Activated CD4-positive, alpha-beta T cell treated with anti-CD3 and anti-CD28 coated beads, Interleukin-2, amount 10 ng/mL, durations not matched to agents 7 days and 5 days (primary cell): Measurements from ENCODE around the gene CACNA1S. TPM values are rescaled to one million over a fixed set of nuclear protein-coding genes. Genes with fewer than 3 reads are reported as not detected.

ENCODE experiments used
- CTCF ChIA-PET: fragments of 350-600 bp; sonication (Branson Sonifier 250); formaldehyde crosslinking; loops from one replicate; lab custom pipeline; 2021; ENCODE audit warnings: antibody characterized with exemption; lab: Charles Lee
- POLR2A ChIA-PET: fragments of 350-600 bp; sonication (Branson Sonifier 250); formaldehyde crosslinking; loops from one replicate; lab custom pipeline; 2021; ENCODE audit warnings: antibody characterized with exemption; lab: Charles Lee
- DNase-seq: peaks from one replicate; pipeline ENCODE4 v3.0.0-alpha.2; 2020
- H3K27ac Mint-ChIP-seq: one replicate; pipeline ENCODE4 v1.8.0; 2021; ENCODE audit warnings: mild to moderate bottlenecking, moderate library complexity, mixed read lengths
- H3K27me3 Mint-ChIP-seq: one replicate; pipeline ENCODE4 v1.8.0; 2021; ENCODE audit warnings: mixed read lengths
- H3K36me3 Mint-ChIP-seq: one replicate; pipeline ENCODE4 v1.8.0; 2021; ENCODE audit warnings: low read depth, mixed read lengths
- H3K4me1 Mint-ChIP-seq: one replicate; pipeline ENCODE4 v1.8.0; 2021; ENCODE audit warnings: mixed read lengths
- H3K4me3 Mint-ChIP-seq: one replicate; pipeline ENCODE4 v1.8.0; 2021; ENCODE audit warnings: mild to moderate bottlenecking, moderate library complexity, mixed read lengths
- H3K9me3 Mint-ChIP-seq: one replicate; pipeline ENCODE4 v1.8.0; 2021; ENCODE audit warnings: mixed read lengths
- total RNA-seq, 2 experiments: library from RNA; stranded (reverse); gene quantifications; one replicate each; pipeline ENCODE4 v1.2.3, GENCODE V29; 2021

CACNA1S gene
- total RNA-seq, 2 experiments from 2014 or later: not detected

DNA sequence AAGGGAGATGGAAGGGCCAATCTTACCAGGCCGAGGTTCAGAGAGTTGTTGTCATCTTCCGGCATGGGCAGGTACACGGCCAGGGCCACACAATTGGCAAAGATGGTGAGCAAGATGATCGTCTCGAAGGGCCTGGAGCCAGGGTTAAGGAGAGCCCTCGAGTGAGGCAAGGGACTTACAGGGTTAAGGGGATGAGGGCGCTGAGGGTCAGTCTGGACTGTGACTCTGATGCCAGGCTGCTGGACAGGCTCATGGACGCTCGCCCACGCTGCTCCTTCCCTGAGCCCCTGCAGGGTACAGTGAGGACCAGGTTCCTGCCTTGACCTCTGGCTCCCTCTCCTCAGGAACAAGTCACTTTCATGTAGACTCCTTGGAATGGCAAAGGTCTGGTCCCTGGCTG is 2.1 kb downstream of the CACNA1S start:
- no peak for DNase-seq
- no peak overlapping the region for H3K27ac Mint-ChIP-seq
- peaks cover 12% of the 10 kb centered on the region for H3K27me3 Mint-ChIP-seq
- no peak overlapping the region for H3K4me3 Mint-ChIP-seq
- H3K9me3 Mint-ChIP-seq: no peaks in the 10 kb centered on the region
- ChIA-PET CTCF (interaction anchor here (0.6 to 1.1 kb wide), 2 partner anchors 36 to 1175 kb away, joined by 3 to 6 read pairs; no protein-coding TSS in a partner anchor), POLR2A (no interaction called here)
- H3K36me3 Mint-ChIP-seq: no peaks in the 10 kb centered on the region
- H3K4me1 Mint-ChIP-seq: peaks cover 5% of the 10 kb centered on the region

DNA sequence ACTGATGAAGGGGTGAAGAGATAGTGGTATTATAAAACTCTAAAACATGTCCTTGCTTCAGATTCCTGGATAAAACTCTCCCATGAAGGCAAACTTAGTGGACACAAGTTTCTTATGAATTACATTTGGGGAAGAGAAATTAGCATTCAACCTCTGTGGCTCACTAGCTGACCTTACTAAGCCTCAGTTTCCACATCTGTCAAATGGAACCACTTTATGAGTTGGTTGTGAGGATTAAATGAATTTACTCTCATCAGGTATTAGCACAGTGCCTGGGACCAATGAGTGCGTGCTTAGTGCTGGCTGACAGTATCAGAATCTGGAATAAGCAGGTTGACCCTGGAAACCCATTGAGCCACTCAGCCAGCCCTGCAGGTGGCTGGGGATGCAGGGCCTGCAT is 2.6 kb downstream of the CACNA1S start:
- peaks cover 5% of the 10 kb centered on the region for H3K4me1 Mint-ChIP-seq
- ChIA-PET CTCF (interaction anchor here (1.1 to 3.2 kb wide), 3 partner anchors 9 to 67 kb away, joined by 3 to 12 read pairs (median 4); no protein-coding TSS in a partner anchor), POLR2A (no interaction called here)
- no peaks in the 10 kb centered on the region for H3K36me3 Mint-ChIP-seq
- no peaks in the 10 kb centered on the region for H3K9me3 Mint-ChIP-seq
- no peak overlapping the region for H3K27ac Mint-ChIP-seq
- peaks cover 12% of the 10 kb centered on the region for H3K27me3 Mint-ChIP-seq
- no peak overlapping the region for H3K4me3 Mint-ChIP-seq
- DNase-seq: no peak

DNA sequence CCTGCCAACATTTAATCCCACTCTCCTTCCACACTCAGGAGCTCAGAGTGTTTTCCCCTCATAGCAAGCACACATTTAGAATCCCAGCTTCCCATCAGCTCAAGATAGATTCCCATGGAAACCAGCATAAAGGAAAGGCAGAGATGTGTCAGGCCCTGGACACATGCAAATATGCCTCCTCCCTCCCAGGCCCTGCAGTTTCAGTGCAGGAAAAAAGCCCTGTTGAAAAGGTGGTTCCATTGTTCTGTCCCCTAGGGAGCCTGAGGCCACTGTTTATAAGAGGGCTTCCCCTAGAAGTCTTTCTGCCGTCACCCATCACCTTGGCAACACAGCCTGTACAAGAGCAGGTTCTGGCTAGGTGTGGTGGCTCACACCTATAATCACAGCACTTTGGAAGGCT is 3.6 kb downstream of the CACNA1S start:
- peaks cover 6% of the 10 kb centered on the region for H3K27me3 Mint-ChIP-seq
- no peaks in the 10 kb centered on the region for H3K36me3 Mint-ChIP-seq
- H3K9me3 Mint-ChIP-seq: no peaks in the 10 kb centered on the region
- H3K4me3 Mint-ChIP-seq: no peak overlapping the region
- ChIA-PET POLR2A (no interaction called here), CTCF (interaction anchor here (1.5 to 3.2 kb wide), 3 partner anchors 10 to 66 kb away, joined by 3 to 12 read pairs (median 4); no protein-coding TSS in a partner anchor)
- no peak overlapping the region for H3K27ac Mint-ChIP-seq
- no peak for DNase-seq
- H3K4me1 Mint-ChIP-seq: no peaks in the 10 kb centered on the region

DNA sequence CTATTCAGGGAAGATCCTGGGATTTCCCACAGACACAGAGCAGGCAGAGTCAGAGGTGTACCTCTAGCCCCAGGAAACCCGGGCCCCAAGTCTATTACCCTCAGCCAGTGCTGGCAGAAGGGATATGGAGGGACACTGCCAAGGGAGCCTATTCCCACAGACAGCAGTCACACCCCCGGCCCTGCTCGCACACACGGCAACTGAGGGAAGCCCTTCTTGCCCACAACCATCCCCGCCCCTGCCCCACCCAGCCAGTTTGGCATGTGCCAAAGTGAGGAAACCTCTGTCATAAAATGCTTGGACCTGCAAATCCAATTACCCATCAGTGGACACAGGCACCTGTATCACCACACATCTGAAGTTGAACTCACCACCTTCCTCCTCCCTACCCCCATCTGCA is 6.5 kb downstream of the CACNA1S start:
- no peak for DNase-seq
- ChIA-PET CTCF (no interaction called here), POLR2A (no interaction called here)
- H3K4me1 Mint-ChIP-seq: no peaks in the 10 kb centered on the region
- H3K27me3 Mint-ChIP-seq: no peaks in the 10 kb centered on the region
- no peak overlapping the region for H3K27ac Mint-ChIP-seq
- no peaks in the 10 kb centered on the region for H3K9me3 Mint-ChIP-seq
- H3K4me3 Mint-ChIP-seq: no peak overlapping the region
- no peaks in the 10 kb centered on the region for H3K36me3 Mint-ChIP-seq

DNA sequence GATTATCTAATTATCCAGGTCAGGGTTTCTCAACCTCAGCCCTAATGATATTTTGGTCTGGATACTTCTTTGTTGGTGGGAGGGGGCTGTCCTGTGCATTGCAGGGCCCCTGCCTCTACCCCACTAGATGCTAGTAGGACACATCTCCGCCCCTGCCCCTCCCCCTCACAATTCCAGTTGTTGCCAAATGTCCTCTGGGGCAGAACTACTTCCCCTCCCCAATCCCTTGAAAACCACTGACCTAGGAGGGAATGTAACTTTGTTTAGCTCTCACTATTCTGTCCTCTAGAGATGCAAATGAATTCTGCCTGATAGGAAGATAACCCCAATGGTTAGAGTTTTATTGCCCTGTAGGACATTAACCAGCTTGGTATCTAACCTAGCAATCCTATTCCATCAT is 8.1 kb downstream of the CACNA1S start:
- no peaks in the 10 kb centered on the region for H3K27me3 Mint-ChIP-seq
- H3K4me1 Mint-ChIP-seq: no peaks in the 10 kb centered on the region
- no peak overlapping the region for H3K4me3 Mint-ChIP-seq
- H3K9me3 Mint-ChIP-seq: no peaks in the 10 kb centered on the region
- H3K27ac Mint-ChIP-seq: no peak overlapping the region
- H3K36me3 Mint-ChIP-seq: no peaks in the 10 kb centered on the region
- ChIA-PET POLR2A (no interaction called here), CTCF (no interaction called here)
- no peak for DNase-seq

DNA sequence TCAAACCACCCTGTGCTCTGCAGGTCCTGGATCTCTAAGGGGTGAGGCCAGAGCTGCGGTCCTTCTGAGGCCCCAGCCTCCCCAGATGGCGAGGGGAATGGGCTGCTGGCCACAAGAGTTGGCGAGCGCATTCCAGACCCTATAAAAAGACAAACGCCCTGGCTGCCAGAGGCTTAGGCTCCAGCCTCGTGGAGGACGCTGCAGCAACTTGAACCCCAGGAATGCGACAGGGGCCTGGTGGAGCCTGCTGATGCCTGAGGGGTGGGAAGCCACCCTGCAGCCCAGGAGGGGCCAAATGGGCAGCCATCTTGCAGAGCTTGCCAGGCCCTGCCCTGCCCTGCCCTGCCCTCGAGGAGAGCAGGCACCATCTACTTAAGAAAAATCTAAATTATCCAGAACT is 8.6 kb downstream of the CACNA1S start:
- Mint-ChIP-seq H3K9me3 (no peaks in the 10 kb centered on the region), H3K36me3 (no peaks in the 10 kb centered on the region), H3K27ac (no peak overlapping the region), H3K4me1 (no peaks in the 10 kb centered on the region), H3K4me3 (no peak overlapping the region), H3K27me3 (no peaks in the 10 kb centered on the region)
- ChIA-PET CTCF (no interaction called here), POLR2A (no interaction called here)
- no peak for DNase-seq

DNA sequence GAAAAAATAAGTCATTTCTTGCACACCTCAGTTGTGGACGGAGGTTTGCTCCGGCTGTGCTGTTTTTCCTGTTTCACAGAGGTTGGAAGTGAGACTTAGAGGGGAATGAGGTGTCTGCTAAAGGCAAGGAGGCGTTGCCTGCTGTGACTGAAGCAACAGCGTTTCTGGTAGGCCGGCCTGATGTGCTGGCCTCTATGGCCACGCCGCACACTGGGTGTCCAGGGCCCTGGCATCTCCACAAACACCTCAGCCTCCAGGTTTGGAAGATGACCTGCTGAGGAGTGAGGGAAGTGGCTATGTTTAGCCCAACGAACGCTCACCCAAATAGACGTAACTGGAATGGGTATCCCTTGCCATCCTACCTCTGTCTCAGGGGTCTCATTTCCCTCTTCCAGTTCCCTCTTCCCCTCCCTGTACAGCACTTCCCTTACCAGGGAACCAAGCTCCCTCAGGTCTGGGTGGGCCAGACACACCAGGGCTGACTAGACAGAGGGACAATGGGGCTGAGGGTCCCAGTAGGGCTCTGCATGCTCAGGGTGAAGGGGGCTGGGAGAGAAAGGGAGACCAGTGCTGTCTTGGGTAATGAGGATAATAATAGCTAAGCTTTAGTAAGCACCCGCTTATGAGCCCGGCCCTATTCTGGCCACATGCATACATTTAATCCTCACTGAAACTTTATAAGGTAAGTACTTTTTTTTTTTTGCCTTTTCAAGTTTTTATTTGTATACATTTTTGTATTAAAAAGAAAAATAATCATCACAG is 11.9 kb downstream of the CACNA1S start:
- CTCF ChIA-PET: no interaction called here
- no peak overlapping the region for H3K27ac Mint-ChIP-seq
- POLR2A ChIA-PET: no interaction called here
- DNase-seq: no peak
- H3K4me3 Mint-ChIP-seq: no peak overlapping the region
- H3K27me3 Mint-ChIP-seq: no peaks in the 10 kb centered on the region
- no peaks in the 10 kb centered on the region for H3K36me3 Mint-ChIP-seq
- no peaks in the 10 kb centered on the region for H3K9me3 Mint-ChIP-seq
- no peaks in the 10 kb centered on the region for H3K4me1 Mint-ChIP-seq

DNA sequence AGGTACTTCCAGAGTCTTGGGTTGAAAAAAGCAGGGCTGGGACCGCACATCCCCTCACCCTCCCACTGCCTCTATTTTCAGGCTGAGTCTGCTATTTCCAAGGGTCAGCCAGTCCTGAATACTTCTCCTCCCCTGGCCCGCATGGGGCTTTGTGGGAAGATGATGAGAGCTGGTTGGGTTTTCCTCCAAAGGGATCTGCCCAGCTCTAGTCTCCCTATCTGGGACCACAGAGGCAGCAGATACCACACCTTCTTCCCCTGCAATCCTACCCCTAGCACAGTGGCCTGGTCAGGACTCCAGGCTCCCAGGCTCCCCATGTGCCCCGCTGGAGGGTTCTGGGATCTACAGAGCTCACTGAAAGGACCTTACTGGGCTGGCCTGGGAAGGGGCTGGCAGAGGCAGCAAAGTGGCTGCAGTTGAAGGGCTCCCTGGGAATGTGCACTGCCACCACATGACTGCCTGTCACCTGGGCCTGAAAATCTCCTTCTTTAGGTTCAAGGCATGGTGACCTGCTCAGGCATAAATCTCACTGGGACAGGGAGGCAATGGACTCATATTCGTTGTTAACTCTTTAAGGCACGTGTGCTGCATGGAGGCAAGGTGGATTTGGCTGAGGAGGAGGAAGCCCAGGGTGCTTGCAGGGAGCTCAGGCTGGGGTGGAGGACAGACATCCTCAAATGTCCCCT is 13.1 kb downstream of the CACNA1S start:
- POLR2A ChIA-PET: no interaction called here
- H3K36me3 Mint-ChIP-seq: no peaks in the 10 kb centered on the region
- CTCF ChIA-PET: interaction anchor here (1.1 to 2.2 kb wide), 3 partner anchors 8 to 120 kb away, joined by 3 to 6 read pairs (median 4); no protein-coding TSS in a partner anchor
- DNase-seq: no peak
- no peak overlapping the region for H3K27ac Mint-ChIP-seq
- no peaks in the 10 kb centered on the region for H3K4me1 Mint-ChIP-seq
- H3K4me3 Mint-ChIP-seq: no peak overlapping the region
- no peaks in the 10 kb centered on the region for H3K9me3 Mint-ChIP-seq
- H3K27me3 Mint-ChIP-seq: no peaks in the 10 kb centered on the region

DNA sequence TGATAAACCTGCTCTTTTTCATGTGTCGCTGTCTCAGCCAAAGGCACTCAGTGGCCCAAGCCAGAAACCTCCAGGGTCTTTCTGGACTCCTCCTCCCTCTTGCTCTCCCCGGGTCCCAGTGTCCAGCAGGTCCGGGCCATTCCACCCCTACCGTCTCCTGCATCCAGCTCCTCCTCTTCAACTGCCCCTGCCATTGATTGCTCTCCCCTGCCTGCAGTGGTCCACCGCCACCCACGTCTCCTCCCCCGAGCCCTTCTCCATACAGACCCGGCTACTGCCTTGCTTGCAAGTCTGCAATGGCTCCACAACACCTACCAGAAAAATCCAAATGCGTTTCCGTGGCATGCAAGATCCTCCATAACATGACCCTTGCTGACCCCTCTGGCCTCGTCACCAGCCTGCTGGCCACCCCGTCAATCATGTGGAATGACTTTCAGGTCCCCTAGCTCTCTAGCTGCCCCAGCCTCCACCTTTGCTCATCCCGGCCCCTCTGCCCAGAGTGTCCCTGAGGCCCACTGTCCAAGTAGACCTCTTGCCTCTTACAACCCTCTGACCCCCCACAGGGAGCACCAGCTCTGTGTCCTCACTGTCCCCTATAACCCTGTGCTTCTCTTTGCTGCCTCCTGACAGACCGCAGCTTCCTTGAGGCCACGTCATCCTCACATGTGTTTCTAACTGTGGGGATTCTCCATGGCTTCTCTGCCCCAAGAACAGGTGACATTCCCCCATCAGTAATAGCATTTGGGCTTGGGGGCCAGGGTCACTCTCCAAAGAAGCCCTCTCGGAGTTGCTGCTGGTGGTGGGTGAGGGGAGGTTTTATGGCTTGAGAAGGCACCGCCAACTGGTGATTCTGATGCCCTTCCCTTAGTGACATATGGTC is 15.0 kb downstream of the CACNA1S start:
- Mint-ChIP-seq H3K9me3 (no peaks in the 10 kb centered on the region), H3K27ac (no peak overlapping the region), H3K4me3 (no peak overlapping the region), H3K36me3 (no peaks in the 10 kb centered on the region), H3K4me1 (no peaks in the 10 kb centered on the region), H3K27me3 (no peaks in the 10 kb centered on the region)
- ChIA-PET POLR2A (no interaction called here), CTCF (interaction anchor here (0.8 to 2.2 kb wide), 3 partner anchors 10 to 118 kb away, joined by 3 to 6 read pairs (median 3); no protein-coding TSS in a partner anchor)
- DNase-seq: no peak

DNA sequence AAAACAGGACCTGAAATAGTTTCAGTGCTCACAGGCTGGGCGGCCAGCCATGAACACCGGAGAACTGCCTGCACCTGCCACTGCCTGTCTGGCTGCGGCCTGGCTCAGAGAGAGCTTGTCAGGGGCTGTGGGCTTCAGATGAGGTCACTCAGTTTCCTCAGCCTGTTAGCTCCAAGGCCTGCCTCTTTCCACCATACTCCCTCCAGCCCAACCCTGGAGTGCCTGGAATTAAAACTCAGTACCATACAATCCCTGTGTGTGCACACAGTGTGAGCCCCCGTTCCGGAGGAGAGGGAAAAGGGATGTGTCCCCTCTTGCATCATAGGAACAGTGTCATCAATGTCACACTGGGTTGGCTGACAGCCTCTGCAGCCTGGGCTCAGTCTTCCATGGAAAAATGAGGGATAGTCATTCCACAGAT is 16.2 kb downstream of the CACNA1S start:
- ChIA-PET POLR2A (no interaction called here), CTCF (interaction anchor here (0.8 to 1.3 kb wide), 2 partner anchors 9 to 15 kb away, joined by 3 read pairs; no protein-coding TSS in a partner anchor)
- H3K27ac Mint-ChIP-seq: no peak overlapping the region
- no peaks in the 10 kb centered on the region for H3K9me3 Mint-ChIP-seq
- H3K27me3 Mint-ChIP-seq: no peaks in the 10 kb centered on the region
- no peak for DNase-seq
- H3K4me1 Mint-ChIP-seq: no peaks in the 10 kb centered on the region
- no peaks in the 10 kb centered on the region for H3K36me3 Mint-ChIP-seq
- no peak overlapping the region for H3K4me3 Mint-ChIP-seq

DNA sequence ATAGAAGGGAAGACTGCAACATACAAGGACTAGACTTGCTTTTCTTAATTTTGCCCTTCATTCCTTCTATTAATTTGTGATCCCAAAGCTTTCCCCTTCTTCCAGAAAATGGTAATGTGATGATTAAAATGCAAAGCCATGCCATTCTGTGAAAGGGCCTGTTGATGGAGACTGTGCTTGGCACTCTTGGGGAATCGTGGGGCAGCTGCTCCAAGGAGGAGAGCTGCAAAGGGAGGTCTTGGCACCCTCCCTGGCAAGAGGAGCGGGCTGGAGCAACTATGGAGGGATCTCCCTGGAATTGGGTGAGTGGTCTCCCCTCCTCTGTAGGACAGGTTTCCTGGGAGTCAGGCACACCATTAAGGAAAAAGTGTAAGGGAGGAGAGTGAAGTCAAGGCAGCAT is 16.6 kb downstream of the CACNA1S start:
- ChIA-PET POLR2A (no interaction called here), CTCF (interaction anchor here (1.3 kb wide), 1 partner anchor 9 kb away, joined by 3 read pairs; no protein-coding TSS in a partner anchor)
- Mint-ChIP-seq H3K36me3 (no peaks in the 10 kb centered on the region), H3K4me3 (no peak overlapping the region), H3K27me3 (no peaks in the 10 kb centered on the region), H3K4me1 (no peaks in the 10 kb centered on the region), H3K9me3 (no peaks in the 10 kb centered on the region), H3K27ac (no peak overlapping the region)
- no peak for DNase-seq

DNA sequence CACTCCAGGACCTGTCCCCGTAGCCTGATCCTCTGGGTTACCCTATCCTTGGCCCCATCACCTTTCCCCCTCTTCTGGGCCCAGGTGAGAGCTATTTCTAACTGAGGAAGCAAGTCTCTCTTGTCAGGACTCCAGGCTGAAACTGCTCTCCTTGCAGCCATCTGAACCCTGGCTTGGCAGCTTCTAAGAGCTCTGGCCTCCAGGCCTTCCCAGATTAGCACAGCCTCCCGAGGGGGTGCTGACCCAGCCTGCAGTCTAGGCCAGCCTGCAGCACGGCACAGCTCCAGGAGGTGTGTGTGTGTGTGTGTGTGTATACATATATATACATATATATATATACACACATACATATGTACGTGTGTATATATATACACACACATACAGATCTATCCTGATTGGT is 17.4 kb downstream of the CACNA1S start:
- no peaks in the 10 kb centered on the region for H3K9me3 Mint-ChIP-seq
- no peaks in the 10 kb centered on the region for H3K27me3 Mint-ChIP-seq
- DNase-seq: no peak
- no peak overlapping the region for H3K4me3 Mint-ChIP-seq
- CTCF ChIA-PET: interaction anchor here (0.6 kb wide), 2 partner anchors 138 to 183 kb away, joined by 3 to 4 read pairs; no protein-coding TSS in a partner anchor
- no peak overlapping the region for H3K27ac Mint-ChIP-seq
- no peaks in the 10 kb centered on the region for H3K4me1 Mint-ChIP-seq
- H3K36me3 Mint-ChIP-seq: no peaks in the 10 kb centered on the region
- POLR2A ChIA-PET: no interaction called here
